Putamen (tissue), 1 donor: ENCODE data around the gene CREBL2.
"Not testable (repeated sequence)": the region's sequence is repeated elsewhere in the genome, so short reads cannot be mapped to it uniquely, and the experiment has no call there.

Experiments
- DNase-seq: peaks from one replicate; pipeline ENCODE4 v3.0.0-alpha.2; 2016; ENCODE audit warnings: low spot score

Gene CREBL2

DNA sequence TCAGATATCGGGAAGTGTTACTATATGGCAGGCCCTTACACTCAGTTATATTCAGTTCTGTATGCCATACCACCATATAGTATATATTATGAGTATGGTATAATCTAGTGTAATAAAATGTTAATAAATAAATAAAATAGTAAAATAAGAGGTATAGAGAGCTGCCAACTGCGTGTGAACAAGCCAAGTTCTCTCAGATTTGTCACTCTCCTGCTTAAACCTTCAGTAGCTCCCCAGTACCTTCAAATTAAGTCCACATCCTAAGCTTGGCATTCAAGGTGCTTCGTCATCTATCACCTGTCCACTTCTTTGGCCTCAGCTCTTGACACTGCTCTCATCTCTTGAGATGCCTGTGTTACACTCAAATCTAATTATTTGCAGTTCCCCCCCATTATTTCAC is 12.8 kb upstream of the CREBL2 start:
- no peak for DNase-seq

DNA sequence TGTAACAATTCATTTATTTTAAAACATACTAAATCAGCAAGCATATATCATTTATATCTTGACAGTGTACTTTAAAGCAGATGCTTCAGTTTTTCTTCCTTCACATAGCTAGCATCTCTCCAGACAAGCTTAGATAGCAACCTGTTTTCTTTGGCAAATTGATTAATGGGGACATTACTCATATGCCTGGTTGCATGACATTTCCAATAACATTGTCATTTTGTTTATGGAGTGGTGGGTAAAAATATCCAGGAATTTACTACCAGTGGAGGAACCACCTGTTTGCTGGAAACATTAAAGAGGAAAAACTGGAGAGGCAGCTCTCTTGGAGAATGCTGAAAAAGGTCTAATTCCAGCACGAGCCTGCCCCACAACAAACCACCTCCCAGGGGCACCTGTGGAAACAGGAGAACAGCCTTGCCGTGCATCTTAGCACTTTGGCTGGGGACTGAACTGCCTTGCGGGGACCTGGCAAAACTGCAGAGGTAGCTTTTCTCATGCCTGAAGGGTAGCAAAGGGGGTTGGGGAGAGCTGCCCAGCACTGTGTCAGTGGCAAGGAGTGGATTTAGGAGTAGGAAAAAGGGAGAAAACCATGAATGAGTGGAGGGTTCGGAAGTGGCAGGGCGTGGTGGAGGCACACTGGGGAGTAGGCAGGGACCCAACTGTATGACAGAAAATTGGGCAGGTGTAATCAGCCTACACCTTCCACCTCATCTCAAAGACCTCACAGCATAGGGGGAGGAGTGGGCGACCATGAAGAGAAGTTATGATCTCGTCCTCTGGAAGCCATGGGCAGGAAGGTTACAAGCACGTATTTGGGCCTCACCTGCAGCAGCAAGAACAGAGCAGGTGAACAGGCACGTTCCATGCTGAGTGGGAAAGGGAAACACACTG is 11.7 kb upstream of the CREBL2 start:
- DNase-seq: no peak

DNA sequence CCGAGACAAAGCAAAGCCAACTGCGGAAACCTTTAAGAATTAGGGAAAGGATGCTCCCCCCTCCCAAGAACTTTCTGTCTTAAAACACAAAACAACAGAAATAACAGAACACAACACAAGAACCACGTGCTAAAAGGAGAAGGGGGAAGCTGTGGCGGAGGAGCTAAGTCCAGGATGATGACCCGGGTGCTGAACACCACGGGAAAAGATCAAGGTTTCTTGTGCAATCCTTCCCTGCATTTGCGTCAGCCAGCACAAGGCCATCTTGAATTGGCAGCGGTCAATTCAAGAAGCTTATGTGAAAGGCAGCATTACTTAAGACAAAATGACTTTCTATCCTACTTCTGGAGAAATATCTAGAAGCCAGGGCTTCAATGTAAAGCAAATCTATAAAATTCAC is 11.0 kb upstream of the CREBL2 start:
- no peak for DNase-seq

DNA sequence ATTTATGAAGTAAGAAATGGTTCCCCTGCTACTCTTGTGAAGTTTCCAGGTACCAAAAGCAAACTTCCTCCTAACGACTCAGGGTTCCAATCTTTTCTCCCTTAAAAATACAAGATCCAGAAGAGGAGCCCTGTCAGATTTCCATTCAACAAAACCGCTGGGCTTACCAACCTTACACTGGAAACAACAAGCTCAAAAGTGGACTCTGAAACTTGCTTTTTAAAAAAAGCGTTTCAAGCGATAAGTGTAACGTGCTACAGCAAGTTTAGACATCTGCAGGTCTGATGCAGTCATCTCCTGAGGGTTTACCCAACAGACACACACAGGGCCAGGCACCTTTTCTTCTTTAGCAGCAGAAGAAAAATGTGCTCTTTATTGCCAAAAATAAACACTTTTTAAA is 6.9 kb upstream of the CREBL2 start:
- no peak for DNase-seq

DNA sequence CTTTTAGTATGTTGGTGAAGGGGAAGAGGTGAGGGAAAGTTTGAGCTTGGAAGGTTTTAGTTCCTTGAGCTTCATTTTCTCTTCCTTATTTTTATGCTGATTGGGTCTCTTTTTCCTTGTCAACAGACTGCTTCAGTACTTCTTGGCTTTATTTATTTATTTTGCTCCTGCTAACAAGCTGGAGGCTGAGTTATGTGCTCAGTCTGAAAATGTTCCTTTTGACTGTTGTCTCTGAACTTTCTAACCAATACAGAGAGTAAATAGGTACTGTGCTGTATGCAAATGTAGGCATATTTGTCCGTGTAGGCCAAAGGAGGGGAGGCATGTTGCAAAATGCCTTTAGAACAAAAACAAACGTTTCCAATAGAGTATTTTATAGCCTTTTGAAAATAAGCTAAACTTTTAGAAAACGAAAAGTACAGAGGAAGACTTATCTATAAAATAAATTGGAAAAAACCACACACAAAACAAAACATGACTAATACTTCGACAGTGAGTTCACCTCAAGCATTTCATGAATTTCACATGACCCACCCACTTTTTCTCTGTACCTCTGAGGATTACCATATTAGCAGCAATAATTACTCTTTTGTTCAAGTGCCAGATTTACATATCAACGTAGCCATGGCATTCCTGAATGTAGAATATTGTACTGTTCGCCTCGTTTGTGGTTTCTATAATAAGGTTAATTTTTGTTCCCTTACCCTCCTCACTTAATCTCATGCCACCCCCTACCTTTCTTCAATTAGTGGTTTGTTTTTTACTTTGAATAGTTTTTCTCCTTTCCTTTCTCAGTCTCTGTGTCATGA is 4.7 kb upstream of the CREBL2 start:
- peak; percentile 40 for DNase-seq

DNA sequence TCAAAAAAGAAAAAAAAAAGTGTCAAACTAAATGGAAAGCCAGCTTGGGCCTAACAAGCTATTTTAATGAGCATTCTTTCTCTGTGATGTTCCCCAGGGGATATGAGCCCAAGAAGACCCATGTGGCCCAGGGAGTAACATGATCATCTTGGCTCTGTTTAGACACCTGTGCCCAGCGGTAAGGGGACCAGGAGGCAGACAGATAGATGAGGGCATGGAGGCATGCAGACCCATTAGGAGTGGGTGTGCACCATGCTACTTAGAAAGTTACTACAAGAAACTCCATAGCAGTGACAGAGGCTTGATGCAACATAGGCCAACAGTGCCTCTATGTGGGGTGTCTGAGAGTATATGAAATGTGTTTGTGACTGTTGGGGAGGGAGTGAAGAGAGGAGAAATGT is 3.1 kb upstream of the CREBL2 start:
- no peak for DNase-seq

DNA sequence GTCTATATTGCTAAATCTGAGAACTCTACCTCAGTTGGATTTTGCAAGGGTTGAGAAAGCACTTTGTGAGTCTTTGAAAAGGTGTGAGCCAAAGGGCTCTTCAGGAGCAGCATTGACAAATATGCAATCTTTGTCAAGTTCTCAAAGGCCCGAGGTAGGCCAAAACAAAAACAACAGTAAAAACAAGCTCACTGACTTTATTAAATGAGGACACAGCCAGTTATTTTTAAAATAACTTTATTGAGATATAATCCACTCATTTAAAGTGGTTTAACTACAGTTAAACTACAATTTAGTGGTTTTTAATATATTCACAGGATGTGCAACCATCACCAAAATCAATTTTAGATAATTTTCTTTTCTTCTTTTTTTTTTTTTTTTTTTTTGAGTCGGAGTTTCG is 2.0 kb upstream of the CREBL2 start:
- DNase-seq: no peak

DNA sequence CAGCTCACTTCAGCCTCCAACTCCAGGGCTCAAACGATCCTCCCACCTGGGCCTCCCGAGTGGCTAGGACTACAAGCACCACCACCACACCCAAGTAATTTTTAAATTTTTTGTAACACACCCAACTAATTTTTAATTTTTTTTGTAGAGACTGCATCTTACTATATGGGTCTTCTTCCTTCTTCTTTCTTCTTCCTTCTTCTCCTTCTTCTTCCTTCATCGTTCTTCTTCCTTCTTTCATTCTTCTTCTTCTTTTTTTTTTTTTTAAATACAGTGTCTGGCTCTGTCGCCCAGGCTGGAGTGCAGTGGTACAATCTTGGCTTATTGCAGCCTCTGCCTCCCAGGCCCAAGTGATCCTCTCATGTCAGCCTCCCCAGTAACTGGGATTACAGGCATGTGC is 965 bp upstream of the CREBL2 start:
- no peak for DNase-seq

DNA sequence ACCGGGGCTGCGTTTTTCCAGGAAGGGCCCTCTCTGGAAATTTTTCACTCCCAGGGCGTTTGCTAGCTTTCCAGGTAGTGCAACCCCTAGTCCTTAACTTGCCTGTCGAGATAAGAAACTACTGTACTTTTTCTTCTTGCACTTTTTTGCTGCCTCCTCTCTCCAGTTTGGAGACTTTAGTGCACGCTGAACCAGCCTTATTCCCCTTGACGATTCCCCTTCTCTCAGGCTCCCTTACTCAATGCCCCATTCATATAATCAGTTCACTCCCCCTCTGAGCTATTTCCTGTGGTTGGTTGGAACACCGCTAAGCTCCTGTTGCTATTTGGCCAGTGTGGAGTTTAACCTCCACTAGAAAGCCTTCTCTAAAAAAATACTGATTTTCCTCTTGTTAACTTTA is 682 bp downstream of the CREBL2 start:
- DNase-seq: peak; percentile 56

DNA sequence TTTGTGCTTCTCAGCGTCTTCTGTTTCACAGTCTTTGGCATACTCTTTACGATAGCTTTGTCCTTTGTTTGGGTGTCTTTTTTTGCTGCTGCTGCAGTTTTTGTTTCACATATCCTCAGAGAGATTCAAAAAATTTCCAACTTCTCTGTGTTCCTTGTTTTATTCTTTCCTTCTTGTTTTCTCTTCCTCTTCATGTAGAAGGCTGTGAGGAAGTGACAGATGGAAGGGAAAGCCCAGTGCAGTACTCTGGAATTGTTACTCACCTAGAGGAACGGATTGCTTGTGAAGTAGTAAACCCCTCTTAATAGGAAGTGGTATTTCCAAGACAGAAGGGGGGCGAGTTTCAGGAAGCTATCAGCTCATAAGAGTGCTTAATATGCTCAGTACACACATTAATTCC is 1.7 kb downstream of the CREBL2 start:
- no peak for DNase-seq

DNA sequence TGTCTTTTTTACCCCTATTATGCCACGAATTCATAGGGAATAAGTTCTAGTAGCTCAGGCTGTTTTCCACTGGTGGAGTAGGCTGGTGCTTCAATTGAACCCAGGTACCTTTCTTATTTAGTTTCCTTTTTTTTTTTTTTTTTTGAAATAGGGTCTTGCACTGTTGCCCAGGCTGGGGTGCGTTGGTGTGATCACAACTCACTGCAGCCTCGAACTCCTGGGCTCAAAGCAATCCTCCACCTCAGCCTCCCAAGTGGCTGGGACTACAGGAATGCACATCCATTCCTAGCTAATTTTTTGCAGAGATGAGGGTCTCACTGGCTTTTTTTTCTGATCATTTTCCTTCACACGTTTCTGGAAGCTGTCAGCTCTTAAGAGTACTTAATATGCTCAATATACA is 2.7 kb downstream of the CREBL2 start:
- DNase-seq: no peak

DNA sequence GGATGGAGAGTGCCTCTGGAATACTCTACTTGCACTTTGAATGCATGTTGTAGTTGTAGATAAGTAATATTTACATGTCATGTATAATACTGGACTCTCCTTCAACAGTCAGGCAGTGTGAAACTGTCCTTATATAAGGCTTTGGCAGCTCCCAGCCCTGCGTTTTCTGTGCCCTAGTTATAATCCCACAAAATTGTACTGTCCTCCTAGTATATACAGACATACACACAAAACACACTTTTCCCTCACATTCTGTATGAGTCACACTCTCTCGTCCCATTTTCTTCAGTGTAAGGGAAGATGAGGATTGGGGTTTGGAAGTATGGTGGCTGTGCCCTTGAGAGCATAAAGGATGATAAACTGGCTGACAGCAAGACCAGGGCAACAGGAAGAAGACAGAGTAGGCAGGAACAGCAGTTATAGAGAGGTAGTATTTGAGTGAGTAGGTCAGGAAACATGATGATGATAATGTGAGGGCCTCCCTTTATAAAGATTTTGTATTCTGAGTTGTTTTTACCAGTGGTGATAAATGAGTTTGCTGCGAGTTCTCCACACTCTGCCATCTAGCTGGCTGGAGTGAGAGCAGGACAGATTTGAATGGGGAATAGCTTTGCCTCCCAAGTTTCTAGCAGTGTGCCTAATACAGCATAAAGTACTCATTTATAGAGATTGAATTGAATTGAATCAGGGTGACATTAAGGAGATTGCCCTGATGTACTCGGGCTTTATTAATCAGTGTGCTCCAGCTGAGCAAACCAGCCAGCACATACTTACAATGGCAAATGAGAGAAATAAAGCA is 5.0 kb downstream of the CREBL2 start:
- DNase-seq: no peak

DNA sequence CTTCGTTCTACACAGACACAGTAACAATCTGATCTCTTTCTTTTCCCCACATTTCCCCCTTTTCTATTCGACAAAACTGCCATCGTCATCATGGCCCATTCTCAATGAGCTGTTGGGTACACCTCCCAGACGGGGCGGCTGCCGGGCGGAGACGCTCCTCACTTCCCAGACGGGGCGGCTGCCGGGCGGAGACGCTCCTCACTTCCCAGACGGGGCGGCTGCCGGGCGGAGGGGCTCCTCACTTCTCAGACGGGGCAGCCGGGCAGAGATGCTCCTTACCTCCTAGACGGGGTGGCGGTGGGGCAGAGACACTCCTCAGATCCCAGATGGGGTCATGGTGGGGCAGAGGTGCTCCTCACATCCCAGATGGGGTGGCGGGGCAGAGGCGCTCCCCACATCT is 6.4 kb downstream of the CREBL2 start:
- DNase-seq: not testable (repeated sequence)

DNA sequence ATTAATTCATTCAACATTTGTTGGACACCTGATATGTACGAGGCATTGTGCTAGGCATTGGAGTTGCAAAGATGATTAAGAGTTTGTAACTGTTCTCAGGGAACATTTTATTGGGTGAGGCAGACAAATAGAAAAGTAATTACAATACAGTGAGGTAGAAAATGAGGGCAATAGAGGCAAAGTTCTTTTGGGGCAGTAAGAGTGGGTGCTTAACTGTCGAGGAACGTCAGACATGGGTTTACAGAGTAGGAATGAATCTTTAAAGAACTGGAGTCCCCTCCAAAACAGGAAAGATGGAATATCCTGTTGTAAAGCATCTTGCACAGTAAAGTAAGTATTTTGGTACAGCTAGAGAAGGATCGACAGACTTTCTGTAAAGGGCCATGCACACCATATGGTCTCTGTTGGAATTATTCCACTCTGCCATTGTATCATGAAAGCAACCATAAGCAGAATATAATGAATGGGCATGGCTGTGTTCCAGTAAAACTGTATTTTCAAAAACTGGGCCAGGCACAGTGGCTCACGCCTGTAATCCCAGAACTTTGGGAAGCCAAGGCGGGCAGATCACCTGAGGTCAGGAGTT is 9.1 kb downstream of the CREBL2 start:
- no peak for DNase-seq

DNA sequence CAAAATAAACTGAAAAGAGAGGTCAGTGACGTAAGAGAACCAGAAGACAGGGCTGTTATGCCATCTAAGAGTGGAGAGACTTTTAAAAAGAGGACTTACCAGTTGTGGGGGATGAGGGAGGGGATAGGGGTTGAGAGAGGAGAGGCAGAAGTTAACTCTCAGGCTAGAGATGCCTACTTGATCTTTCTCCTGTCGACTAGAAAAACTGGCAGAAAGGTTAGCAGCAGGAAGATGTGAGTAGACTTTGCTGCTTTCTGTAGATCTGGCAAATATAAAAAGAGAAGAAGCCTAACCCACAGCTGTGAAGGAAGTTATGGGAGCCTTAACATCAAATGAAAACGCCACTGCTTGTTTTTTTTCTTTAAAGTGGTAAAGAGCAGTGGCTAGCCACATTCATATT is 10.7 kb downstream of the CREBL2 start:
- no peak for DNase-seq

DNA sequence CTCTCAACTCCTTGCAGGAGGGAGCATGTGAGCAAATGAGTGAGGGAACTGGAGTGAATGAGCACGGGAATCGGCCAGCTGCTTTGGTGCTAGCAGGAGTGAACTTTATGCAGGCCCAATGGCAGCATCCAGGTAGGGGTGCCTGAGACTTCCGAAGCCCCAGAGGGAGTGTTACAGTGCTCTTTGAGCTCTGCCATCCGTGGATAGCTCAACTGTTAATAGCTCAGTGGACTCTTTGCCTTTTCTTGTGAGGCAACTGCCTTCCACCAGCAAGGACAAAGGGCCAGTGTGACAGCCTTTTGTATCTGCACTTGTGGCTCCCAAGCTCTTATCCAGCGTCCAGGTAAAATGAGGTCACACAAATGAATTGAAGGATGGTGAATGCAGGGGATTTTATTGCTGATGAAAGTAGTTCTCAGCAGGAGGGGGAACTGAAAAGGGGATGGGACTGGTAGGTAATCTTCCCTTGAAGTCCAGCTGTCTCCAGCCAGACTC is 12.9 kb downstream of the CREBL2 start:
- no peak for DNase-seq

DNA sequence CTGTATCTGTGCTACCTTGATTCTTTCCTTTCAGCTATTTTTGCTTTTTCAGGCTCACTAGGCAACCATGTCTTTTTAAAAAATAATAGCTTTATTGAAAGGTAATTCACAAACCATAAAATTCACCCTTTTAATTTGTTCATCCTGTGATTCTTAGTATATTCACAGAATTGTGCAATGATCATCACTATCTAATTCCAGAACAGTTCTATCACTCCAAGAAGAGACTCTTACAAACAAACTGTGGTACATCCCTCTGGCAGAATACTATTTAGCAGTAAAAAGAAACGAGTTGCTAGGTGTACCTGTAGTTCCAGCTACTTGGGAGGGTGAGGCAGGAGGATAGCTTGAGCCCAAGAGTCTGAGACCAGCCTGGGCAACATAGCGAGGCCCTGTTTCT is 14.8 kb downstream of the CREBL2 start:
- no peak for DNase-seq

DNA sequence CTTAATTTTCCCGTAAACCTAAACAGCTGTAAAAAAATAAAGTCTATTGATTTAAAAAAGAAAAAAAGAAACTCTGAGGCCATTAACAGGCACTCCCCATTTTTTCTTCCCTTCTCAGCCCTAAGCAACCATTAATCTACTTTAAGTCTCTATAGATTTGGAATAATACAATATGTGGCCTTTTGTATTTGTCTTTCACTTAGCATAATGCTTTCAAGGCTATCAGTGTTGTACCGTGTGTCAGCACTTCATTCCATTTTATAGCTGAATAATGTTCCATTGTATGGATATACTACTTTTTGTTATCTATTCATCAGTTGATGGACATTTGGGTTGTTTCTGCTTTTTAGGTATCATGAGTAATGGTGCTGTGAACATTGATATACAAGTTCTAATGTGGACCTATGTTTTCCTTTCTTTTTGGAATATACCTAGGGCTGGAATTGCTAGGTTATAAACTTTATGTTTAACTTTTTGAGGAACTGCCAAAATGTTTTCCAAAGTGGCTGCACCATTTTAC is 15.7 kb downstream of the CREBL2 start:
- no peak for DNase-seq

DNA sequence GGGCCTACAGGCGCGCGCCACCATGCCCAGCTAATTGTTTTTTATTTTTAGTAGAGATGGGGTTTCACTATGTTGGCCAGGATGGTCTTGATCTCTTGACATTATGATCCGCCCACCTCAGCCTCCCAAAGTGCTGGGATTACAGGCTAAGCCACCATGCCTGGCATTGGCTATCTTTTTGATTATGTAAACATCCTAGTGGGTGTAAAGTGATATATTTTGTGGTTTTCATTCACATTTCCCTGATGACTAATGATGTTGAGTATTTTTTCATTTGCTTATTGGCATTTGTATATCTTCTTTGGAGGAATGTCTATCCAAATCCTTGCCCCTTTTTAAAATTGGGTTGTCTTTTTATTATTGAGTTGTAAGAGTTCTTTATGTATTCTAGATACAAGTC is 16.3 kb downstream of the CREBL2 start:
- DNase-seq: no peak

DNA sequence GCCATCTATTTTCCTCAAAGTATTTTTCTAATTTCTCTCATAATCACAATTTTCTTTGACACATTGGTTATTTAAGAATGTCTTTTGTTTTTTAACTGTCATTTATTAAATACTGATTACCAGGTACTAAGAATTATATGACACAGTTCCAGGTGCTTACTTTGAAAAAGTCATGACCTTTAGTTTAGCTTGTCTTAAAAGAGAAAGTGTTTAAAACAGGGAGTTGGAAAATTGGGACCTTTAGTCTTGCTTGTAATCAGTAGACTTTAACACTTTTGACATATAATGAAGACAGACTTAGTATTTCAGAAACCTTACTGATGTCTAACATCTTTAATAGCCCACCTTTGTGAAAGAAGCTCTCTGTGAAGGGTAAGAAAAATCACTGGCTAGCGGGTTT is 19.2 kb downstream of the CREBL2 start:
- no peak for DNase-seq

DNA sequence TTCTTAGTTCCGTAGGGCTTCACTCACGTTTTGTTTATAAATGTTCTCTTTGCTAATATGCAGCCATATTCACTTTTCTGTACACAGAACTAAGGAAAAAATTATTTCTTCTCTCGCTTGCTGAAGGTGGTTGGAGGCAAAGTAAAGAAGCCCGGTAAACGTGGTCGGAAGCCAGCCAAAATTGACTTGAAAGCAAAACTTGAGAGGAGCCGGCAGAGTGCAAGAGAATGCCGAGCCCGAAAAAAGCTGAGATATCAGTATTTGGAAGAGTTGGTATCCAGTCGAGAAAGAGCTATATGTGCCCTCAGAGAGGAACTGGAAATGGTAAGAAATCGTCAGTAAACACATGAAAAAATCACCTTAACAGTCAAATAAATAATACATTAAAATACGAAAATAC is 24.0 kb downstream of the CREBL2 start:
- DNase-seq: no peak

DNA sequence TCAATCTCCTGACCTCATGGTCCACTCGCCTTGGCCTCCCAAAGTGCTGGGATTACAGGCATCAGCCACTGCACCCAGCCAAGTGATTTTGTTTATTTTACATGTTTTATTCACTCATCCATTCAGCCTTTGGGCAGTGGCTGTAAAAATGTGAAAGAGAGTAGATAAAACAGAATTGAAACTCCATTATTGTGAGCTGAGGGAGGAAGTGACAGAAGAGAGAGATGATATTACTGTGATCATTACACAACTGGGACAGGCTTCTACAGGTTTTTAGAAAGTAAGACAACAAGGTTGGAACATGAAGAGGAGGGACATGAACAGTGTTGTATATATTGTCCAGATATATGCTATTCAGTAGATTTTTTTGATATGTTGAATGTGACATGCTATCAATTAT is 25.0 kb downstream of the CREBL2 start:
- DNase-seq: no peak
